M059J (cell line): ENCODE data around the gene MCMBP. TPM values are rescaled to one million over a fixed set of nuclear protein-coding genes. Genes with fewer than 3 reads are reported as not detected.
A peak's percentile ranks its signal among the peaks of the same experiment; 100 is the strongest.
"Not testable (repeated sequence)": the region's sequence is repeated elsewhere in the genome, so short reads cannot be mapped to it uniquely, and the experiment has no call there.

Source experiments
- DNase-seq: peaks from one replicate; pipeline ENCODE4 v3.0.0-alpha.2; 2012; ENCODE audit warnings: low read depth
- total RNA-seq: library from RNA; depleted of rRNA; stranded (reverse); fragments of >200 nt; shearing (Covaris generic); gene quantifications from 2 replicates; pipeline ENCODE4 v1.2.3, GENCODE V29; 2014

MCMBP gene
- total RNA-seq, 1 experiment from 2014 or later, result 83.4 TPM

DNA sequence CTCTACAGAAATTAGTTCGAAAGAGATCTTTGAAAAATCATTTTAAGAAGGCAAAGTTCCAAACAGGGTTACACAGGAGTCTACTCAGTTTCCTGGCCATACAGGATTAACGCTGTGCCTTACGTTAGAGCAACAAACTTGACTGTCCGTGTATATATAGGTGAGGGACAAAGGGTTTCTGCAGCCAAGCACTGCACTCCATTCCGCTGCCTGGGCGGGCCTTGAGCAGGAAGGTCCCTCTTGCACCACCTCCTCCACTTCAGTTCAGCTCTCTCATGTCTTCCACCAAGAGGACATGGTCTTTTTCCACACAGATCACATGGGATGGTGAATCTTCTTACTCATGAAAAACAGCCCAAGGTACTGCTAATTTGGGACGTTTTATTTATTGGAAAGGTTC lies 43.2 kb downstream of the MCMBP start:
- no peak for DNase-seq

DNA sequence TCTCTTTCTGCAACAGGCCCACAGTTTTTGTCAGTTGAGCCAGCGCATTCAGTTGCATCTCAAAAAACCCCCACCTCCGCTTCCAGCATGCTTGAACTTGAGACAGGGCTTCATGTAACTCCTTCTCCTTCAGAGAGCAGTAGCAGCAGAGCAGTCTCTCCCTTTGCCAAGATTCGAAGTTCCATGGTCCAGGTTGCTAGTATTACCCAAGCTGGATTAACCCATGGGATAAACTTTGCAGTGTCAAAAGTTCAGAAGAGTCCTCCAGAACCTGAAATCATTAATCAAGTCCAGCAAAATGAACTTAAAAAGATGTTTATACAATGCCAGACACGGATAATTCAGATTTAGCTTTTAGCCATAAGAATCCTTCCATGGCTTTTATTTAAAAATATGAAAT lies 45.2 kb downstream of the MCMBP start:
- DNase-seq, result no peak

DNA sequence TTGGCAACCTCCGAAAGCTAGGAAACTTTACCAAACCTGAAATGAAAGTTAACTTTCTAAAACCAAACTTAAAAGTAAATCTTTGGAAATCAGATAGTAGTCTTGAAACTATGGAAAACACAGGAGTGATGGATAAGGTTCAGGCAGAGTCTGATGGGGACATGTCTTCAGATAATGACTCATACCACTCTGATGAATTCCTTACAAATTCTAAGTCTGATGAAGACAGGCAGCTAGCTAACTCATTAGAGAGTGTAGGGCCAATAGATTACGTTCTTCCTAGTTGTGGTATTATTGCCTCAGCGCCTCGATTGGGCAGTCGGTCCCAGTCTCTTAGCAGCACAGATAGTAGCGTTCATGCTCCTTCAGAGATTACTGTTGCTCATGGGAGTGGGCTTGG lies 45.9 kb downstream of the MCMBP start:
- peak; percentile 8 for DNase-seq

DNA sequence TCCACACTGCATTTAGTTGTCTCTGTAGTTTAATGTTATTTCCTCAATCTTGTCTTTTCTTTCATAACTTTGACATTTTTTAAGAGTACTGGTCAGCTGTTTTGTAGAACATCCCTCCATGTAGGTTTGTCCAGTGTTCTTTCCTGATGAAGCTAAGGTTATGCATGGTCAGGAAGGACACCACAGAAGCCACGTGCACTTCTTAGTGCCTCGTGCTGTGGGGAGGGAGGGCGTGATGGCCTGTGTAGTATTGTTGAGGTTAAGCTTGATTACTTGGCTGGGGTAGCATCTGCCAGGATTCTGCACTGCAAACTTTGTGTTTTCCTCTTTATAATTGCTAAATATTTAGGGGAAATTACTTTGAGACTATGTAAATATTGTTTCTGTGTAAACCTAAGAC lies 48.3 kb downstream of the MCMBP start:
- DNase-seq, result no peak

DNA sequence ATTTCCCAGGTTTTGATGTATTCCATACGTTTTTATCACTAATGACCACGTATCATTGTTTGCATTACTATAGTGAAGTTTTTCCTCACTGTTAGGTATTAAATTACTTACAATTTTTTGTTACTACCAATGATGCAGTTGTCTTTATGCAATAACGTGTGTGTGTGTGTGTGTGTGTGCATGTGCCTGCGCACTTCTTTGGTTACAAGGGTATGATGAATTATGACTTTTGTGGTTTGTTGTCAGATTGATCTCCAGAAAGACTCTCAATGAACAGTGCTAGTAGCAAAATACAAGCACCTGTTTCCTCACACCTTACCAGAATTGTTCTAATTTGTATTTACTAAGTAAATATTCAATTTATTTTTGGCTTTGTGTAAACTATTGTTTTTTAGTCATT lies 51.5 kb downstream of the MCMBP start:
- no peak for DNase-seq

DNA sequence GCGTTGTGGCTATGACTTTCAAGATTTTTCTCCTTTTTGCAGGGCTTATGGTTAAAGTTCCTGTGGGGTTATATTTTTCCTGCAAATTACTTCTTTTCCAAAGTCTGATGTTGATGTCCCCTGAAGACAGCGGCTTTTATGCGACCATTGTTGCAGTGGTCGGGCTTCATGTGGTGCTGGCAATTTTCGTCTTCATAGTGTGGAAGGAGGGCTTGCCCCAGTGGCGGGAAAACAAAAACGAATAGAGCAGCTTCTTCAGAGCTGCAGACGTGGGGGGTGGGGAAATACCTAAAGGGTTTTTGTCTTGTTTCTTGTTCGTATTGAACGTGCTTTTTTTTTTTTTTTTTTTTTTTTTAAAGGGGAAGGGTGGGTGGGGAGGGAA lies 53.8 kb downstream of the MCMBP start:
- no peak for DNase-seq

DNA sequence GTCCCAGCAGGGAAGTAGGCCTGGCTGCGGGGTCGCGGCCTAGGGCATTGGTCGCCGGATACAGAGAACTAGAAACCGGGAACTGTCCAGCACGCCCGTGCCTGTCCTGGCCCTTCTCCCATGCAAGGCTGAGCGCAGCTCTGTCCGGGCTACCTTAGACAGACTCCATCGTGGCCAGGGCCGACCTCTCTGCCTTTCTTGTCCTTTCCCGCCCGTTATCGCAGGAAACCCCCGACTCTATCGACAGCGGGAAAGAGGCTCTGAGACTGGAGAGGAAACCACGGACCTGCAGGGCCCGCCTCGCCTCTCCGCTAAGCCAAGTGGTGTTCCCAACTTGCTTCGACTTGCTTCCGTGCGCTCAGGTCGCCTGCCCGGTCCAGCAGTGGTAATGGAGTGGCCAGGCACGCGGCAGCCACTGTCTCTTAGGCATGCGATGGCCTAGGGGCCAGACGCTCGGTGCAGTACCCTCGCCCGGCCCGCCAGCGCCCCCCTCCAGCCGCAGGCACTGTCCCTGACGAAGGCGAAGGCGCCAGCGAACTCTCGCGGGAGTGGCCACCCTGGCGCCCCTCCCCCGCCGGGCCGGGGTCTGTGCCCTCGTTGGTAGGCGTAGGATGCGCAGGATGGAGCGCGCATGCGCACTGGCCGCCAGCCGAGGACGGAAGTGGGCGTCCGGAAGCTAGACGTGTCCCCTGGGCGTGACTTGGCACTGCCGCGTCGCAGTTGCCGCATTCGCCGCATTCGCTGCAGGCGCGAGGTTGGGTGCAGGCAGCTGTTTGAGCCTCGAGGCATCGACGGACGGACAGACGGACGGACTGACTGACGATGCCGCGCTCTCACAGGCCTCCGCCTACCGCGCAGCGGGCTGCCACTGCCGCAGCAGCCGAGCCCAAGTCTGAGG lies 54.4 kb downstream of the MCMBP start:
- no peak for DNase-seq

DNA sequence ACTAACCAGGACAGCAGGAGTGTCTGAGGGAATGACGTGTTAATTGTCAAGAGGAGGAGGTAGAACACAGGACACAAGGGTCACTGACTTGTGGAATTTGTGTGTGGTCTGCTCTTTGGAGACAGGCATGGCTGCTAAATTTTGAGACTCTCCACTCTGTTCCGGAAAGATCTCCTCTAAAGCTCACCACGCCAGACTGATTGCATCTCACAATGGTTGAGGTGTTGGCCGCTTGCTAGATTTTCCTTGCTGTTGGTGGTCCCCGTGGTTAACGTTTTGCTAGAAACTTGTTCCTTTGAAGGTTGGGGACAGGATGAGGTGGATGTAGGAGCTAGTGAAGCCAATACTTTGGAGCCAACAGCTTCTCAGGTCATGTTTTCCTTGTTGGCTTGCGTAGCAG lies 57.0 kb downstream of the MCMBP start:
- no peak for DNase-seq

DNA sequence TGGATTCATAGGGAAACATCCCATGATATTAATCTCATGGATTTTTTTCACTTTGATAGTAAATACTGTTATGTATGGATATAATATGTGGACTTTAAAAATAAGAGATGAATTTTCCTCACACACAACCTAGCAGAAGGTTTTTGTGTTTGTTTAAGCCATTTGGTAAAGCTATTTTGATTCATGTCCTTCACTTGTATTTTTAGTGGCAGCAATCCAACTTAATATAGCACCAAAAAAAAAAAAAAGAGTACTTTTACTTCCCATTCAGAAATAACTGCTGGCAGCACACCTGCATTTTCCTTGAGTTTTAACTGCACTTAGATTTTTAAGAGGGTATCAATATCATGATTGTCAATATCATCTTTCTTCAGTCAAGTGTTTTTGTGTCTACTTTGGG lies 60.0 kb downstream of the MCMBP start:
- no peak for DNase-seq

DNA sequence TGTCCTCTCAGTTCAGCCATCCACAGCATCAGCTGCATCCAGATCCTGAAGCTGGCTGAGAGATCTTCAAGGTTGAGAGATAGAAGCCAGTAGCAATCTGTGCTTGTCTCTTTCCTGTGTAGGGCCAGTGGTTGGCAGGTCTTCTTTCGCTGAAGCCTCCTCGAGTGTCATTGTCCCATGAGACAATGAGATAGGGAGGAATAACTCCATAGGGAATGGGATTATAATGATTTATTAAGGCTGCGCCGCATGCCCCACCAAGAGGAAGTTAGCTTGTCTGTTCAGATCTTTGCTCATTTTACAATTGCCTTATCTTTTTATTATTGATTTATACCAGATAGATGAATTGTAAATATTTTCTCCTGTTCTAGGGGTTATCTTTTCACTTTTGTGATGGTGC lies 61.5 kb downstream of the MCMBP start:
- DNase-seq, result no peak

DNA sequence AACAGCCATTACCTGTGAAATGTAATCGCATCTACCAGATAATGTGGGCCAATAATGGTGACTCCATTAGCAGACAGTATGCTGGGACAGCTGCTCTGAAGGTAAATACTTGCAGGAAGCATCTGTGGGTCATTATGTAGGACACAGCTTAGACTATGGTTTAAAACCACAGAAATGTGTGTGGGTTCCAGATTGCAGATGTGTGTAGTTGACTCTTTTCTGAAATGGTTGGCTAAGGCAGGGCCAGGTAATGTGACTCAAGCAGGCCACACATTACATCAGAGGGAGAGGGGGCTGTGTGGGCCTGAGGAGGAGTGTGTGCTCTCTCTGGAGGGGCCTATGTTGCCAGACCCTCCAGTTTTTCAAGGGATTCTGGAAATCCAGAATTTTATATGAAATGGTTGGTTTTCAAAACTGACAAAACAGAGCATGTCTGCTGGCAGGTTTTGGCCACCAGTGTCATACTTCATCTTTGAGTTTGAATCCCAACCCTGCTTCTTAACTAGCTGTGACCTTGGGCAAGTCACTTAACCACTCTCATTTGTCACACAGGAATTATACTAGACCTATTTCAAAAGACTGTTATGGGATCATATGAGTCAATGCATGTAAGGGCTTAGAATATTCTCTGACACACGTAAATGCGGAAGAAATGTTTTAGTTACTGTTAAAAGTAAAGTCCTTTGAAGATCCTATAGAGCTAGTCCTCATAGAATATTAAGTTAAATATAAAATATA lies 64.5 kb downstream of the MCMBP start:
- peak; percentile 53 for DNase-seq

DNA sequence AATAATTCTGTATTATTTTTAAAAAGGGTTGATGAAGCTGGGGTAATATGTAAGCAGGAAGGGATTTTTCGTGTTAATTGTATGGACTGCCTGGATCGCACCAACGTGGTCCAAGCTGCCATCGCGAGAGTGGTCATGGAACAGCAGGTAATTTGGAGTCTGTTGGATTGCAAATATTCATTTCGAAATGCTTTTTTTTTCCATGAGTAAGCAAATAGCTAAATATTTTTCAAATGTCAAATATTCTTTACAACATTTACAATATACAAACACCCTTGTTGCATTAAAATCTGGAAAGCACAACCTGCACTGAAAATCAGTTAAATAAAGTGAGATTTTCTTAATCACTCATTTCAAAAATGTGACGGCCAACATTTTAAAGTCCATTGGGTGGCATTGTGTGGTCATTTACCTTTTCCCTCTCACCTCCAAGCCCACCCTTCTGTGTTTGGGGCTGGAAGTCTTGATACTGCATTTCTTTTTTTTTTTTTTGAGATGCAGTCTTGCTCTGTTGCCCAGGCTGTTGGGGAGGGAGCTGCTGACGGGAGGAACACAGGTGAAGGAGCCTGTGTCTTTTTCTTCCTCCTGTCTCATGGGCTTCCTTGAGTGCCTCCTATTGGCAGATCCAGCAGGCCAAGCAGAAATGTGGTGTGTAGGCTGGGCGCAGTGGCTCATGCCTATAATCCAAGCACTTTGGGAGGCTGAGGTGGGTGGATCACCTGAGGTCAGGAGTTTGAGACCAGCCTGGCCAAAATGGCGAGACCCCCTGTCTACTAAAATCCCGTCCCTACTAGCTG lies 66.1 kb downstream of the MCMBP start:
- DNase-seq, result no peak

DNA sequence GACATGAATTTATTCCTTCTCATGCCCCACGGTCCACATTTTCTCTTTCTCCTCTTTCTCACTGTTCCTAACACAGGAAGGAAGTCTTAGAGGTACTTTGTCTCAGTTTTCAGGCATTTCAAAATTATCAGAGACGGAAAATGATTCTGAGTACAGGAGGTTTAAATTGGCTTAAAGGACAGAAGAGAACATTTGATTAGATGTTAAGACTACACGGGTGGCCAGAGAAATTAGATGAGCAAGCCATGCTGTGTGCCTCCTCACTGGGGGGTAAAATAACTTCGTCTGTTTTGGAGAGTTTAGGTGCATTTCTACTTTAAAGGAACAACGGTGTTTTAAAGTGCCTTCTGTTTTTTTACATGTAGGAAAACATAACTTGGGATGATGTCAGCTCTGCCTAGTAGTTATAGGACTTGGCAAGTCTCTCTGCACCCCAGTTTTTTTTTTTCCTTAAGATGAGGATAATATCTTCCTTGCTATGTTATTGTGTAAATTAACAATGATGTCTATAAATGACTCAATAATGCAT lies 66.9 kb downstream of the MCMBP start:
- DNase-seq, result no peak

DNA sequence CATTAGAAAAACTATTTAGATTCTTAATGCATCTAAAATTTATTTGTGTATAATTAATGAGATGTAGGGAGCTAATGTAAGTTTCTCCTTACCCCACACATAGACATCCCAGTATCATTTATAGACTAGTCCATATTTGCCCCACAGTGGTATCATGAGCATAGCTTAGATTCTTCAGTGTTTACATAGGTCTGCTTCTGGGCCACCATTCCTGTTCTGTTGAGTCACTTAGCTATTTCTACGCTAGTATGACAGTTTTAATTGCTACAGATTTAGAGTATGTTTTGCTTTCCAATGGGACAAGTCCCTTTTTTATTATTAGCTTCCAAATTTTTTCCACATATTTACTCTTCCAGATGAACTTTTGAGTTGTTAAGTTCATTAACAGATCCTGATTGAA lies 69.4 kb downstream of the MCMBP start:
- peak; percentile 47 for DNase-seq

DNA sequence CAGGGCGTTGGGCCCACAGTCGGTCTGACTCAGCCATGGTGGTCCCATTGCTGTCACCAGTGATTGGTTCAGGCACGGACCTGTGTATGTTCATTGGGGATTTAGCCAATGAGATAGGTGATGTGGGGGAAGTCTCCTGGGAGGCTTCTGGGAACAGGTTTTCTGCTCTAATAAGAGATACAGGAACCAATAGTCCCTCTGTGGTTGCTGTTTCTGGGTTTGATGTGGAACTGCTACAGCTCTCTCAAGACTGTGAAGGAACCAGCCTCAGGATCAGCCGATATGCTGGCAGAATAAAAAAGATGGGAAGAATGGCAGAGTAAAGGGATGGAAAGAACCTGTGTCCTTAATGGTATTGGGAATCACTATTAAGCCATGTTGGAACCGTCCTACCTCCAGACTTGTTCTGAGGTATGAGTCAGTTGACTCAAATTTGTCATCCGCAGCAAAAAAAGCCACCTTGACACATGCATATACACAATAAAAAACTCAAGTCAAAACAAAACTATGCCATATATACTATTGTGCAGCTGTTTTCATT lies 70.6 kb downstream of the MCMBP start:
- DNase-seq, result peak; percentile 9

DNA sequence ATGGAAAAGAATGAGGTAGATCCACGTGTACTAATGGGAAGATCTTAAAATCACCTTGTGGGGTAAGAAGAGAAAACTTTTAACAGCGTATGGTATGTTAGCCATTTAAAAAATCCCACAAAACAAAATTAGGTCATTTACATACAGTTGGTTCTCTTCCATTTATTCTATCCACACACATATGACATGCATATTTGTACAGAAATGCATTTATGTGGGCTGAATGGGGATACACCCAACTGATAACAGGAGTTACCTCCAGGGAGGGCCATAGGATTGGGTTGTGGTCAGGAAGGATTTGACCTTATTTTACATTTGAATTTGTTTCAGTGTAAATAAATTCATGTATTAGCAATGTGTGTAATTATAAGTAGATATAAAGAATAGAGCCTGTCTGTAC lies 71.5 kb downstream of the MCMBP start:
- no peak for DNase-seq

DNA sequence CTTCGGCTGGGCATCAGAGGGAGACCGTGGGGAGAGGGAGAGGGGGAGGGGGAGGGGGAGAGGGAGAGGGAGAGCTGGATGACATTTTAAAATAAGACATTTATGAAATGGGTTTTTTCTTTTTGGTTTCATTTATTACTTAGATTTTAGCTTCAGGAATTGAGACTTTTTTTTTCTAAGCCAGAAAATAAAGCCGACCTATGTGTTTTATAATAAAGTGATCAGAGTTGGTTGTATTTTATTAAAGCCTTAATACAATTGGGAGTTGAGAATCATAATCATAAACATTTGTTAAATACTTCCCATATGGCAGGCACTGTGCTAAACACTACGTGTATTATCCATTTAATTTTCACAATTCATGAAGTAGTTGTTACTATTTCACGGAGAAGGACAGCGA lies 76.6 kb downstream of the MCMBP start:
- DNase-seq, result no peak

DNA sequence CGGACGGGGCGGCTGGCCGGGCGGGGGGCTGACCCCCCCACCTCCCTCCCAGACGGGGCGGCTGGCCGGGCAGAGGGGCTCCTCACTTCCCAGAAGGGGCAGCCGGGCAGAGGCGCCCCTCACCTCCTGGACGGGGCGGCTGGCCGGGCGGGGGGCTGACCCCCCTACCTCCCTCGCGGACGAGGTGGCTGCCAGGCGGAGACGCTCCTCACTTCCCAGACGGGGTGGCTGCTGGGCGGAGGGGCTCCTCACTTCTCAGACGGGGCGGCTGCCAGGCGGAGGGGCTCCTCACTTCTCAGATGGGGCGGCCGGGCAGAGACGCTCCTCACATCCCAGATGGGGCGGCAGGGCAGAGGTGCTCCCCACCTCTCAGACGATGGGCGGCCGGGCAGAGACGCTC lies 77.5 kb downstream of the MCMBP start:
- DNase-seq, result not testable (repeated sequence)

DNA sequence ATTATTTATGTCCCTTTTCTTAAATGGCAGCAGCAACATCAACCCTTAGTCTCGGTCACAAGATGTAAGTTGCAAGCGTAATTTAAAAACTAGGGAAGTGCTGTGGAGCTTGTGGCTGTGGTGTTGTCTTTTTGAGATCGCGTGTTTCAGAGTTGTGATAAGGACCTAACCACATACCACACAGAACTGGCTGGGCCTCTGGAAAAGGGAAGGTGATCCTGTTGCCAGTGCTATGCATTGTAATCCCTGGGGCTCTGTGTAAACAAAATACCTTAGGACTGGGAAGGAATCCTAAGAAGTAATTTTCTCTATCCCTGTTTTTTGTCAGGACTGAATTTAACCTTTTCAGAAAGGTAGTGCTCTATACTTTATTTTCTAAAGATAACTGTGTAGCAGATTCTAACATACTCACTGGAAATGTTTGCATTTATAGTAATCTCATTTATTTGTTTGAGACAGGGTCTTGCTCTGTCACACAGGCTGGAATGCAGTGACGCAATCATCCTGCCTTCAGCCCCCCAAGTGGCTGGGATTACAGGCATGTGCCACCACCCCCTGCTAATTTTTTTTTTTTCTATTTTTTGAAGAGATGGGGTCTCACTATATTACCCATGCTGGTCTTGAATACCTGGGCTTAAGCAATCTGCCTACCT lies 86.4 kb downstream of the MCMBP start:
- peak; percentile 85 for DNase-seq

DNA sequence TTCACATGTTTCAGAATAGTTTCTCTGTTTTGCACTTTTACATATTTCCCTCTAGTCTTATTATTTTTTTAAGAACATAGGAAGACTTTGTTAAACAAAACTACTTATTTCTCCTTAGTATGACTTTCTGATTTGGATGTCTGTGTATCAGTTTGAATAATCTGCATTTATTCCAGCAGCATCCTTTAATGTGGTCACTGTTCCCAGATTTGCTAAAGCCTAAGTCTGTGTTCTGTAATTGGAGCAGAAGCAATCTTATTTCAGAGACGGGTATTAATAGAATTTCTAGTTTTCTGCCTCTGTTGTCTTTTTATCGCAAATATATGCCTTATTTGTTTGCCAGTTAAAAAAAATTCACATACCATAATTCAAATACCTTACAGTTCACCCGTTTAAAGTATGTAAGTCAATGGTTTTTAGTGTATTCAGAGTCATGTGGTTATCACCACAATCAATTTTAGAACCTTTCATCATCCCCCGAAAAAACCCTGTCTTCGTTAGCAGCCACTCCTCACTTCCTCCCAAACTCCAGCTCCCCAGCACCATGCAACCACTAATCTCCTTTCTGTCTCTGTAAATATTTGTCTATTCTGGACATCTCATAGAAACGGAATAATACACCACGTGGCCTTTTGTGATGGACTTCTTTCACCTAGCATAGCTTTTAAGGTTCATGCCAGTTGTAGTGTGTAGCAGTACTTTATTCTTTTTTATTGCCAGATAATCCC lies 88.1 kb downstream of the MCMBP start:
- DNase-seq, result no peak

DNA sequence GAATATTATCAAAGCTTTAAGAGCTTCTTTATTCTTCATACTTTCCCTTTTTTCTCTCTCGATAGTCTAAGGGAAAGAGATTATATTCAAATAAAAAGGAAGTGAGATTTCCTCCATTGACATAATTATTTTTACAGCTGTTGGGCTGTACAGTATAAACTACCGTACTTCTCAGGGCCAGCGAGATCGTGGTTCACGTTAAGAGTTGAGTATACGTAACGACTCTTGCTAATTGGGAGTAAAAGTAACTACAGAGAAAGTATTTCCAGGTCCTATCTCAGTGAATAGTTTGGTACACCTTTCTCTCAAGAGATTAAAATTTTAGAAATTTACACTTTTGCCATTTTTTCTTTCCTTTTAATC lies 89.0 kb downstream of the MCMBP start:
- DNase-seq, result no peak
